ENCODE results near the gene CRIP1.

CRIP1 gene

GRCh38 chr14:105480807-105481801 is 5.6 kb upstream of the CRIP1 start:
- TF ChIP-seq, protein P1, sequence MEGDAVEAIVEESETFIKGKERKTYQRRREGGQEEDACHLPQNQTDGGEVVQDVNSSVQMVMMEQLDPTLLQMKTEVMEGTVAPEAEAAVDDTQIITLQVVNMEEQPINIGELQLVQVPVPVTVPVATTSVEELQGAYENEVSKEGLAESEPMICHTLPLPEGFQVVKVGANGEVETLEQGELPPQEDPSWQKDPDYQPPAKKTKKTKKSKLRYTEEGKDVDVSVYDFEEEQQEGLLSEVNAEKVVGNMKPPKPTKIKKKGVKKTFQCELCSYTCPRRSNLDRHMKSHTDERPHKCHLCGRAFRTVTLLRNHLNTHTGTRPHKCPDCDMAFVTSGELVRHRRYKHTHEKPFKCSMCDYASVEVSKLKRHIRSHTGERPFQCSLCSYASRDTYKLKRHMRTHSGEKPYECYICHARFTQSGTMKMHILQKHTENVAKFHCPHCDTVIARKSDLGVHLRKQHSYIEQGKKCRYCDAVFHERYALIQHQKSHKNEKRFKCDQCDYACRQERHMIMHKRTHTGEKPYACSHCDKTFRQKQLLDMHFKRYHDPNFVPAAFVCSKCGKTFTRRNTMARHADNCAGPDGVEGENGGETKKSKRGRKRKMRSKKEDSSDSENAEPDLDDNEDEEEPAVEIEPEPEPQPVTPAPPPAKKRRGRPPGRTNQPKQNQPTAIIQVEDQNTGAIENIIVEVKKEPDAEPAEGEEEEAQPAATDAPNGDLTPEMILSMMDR (IDR thresholded peaks at IDR 0.05; ENCODE audit: low read depth, low read length), result peak; percentile 93
- peak overlapping the region; percentile 54 for H3K4me3 ChIP-seq (ENCODE audit: low read depth, low read length)

DNA sequence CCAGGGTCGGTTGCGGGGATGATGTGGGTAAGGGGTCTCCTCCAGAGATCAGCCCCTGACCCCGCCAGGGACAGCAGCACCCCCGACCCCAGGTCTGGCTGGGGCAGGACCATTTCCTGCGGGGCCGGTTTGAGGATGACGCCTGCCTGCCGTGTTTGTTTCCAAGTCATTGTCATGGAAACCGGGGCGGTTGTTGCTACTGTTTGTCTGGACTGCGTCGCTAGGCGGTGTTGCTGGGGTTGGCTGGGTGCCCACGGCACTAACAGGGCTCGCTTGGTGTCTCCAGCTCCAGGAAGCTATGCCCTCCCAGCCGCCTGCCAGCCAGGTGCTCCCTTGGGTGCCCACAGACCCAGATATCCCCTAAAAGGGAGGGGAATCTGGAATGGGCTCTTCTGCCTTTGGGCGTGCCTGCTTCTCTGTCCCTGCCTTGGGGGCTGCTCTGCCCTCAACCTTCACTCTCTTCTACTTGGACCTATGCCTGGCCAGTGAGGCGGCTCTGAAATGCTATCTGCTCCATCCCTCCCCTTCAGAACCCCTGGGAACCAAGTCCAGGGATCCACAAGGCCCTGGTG is 4.7 kb upstream of the CRIP1 start:
- H3K4me3 ChIP-seq (ENCODE audit: low read depth, low read length), result no peak overlapping the region; the same call in 1 of the 2 replicates
- TF ChIP-seq, protein P1 (IDR thresholded peaks at IDR 0.05; ENCODE audit: low read depth, low read length), result no peak

DNA sequence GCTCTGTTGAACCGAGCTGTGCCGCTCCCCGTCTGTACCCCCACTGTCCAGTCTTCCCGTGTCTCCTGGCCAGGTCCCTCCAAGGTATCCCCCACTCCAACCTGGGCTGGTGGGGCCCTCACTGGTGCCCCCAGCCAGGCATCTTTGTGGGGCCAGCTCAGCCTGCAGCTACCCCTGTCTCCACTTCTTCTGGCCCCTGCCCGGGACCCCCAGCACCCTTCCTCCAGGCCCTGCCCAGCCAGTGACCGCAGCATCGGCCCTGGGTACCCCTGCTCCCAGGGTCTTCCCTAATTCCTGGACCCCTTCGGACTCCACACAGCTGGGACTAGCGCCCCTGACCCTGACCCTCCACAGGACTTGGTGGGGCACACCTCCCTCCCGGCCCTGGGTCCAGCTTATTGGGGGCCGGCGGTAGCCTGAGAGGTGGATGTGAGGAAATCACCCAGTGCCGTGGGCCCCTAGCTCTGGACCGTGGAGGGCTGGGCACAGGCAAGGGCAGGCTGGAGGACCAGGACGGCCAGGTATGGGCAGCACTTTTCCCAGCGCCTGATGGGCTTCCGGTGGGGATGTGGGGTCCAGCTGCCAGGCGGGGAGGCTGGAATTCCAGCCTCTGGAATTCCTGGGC is 4.1 kb upstream of the CRIP1 start:
- TF ChIP-seq, protein P1 (IDR thresholded peaks at IDR 0.05; ENCODE audit: low read depth, low read length), result no peak
- H3K4me3 ChIP-seq (ENCODE audit: low read depth, low read length), result no peak overlapping the region

GRCh38 chr14:105483300-105484068 is 3.2 kb upstream of the CRIP1 start:
- no peak overlapping the region for H3K4me3 ChIP-seq (ENCODE audit: low read depth, low read length)

GRCh38 chr14:105484069-105484996 is 2.4 kb upstream of the CRIP1 start:
- H3K4me3 ChIP-seq (ENCODE audit: low read depth, low read length), result no peak overlapping the region
- TF ChIP-seq, protein P1 (IDR thresholded peaks at IDR 0.05; ENCODE audit: low read depth, low read length), result no peak

More at GRCh38 chr14:105483300-105484068, 3.2 kb upstream of the CRIP1 start:
- TF ChIP-seq, protein P1 (IDR thresholded peaks at IDR 0.05; ENCODE audit: low read depth, low read length), result no peak

DNA sequence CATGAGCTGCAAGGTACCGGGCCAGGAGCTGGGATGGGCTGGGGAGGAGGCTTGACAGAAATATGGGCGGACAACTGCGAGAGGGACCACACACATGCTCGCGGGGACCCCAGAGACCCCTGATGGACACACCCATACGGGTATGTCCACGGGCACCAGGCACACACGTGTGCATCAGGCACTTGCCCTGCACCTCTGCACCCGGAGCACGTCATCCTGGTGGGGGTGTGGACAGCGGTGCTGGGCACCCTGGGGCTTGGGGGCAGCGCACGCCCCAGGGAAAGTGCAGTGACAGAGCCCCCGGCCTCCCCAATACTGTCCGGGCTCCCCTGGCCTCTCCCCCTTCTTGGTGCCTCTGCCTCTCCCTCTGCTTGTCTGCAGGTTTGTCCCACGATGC is 1.7 kb upstream of the CRIP1 start:
- TF ChIP-seq, protein P1 (IDR thresholded peaks at IDR 0.05; ENCODE audit: low read depth, low read length), result no peak
- H3K4me3 ChIP-seq (ENCODE audit: low read depth, low read length), result no peak overlapping the region
